OCI-LY1 (cell line): ENCODE data around the gene ITGB7.

Experiments
- H2AFZ ChIP-seq: fragments of 200-600 bp; sonication (generic), shearing (Covaris generic); 2 replicates; pipeline ENCODE4 v1.6.0; 2014; ENCODE audit warnings: antibody characterized with exemption, mild to moderate bottlenecking, low read length
- H3F3A ChIP-seq: fragments of 200-600 bp; sonication (generic), shearing (Covaris generic); 2 replicates; pipeline ENCODE4 v1.6.0; 2014; ENCODE audit warnings: mild to moderate bottlenecking, antibody characterized with exemption, low read length, moderate library complexity; ENCODE audit not compliant: insufficient read depth
- H3K27ac ChIP-seq: fragments of 200-600 bp; sonication (generic); 2 replicates; pipeline ENCODE4 v1.5.1; 2014; ENCODE audit warnings: low read length, mixed run types, mild to moderate bottlenecking, low read depth; ENCODE audit not compliant: poor library complexity, severe bottlenecking
- H3K27me3 ChIP-seq: fragments of 200-600 bp; sonication (generic); 2 replicates; pipeline ENCODE4 v1.6.0; 2014; ENCODE audit warnings: antibody characterized with exemption, mild to moderate bottlenecking, low read length, moderate library complexity; ENCODE audit not compliant: insufficient read depth
- H3K36me3 ChIP-seq: fragments of 200-600 bp; sonication (generic); 2 replicates; pipeline ENCODE4 v1.6.1; 2014; ENCODE audit warnings: mild to moderate bottlenecking, antibody characterized with exemption, low read length, moderate library complexity, mixed read lengths; ENCODE audit not compliant: insufficient read depth
- H3K4me1 ChIP-seq: fragments of 200-600 bp; sonication (generic); 2 replicates; pipeline ENCODE4 v1.5.1; 2014; ENCODE audit warnings: mild to moderate bottlenecking, low read length, moderate library complexity; ENCODE audit not compliant: insufficient read depth, severe bottlenecking
- H3K4me2 ChIP-seq: fragments of 200-600 bp; sonication (generic), shearing (Covaris generic); 2 replicates; pipeline ENCODE4 v1.6.1; 2014; ENCODE audit warnings: low read length
- H3K4me3 ChIP-seq: fragments of 200-600 bp; sonication (generic); 2 replicates; pipeline ENCODE4 v1.5.1; 2014; ENCODE audit warnings: low read length, low read depth, mild to moderate bottlenecking, mixed read lengths; ENCODE audit not compliant: poor library complexity, severe bottlenecking
- H3K79me2 ChIP-seq: fragments of 200-600 bp; shearing (Covaris generic); 2 replicates; pipeline ENCODE4 v1.6.1; 2016; ENCODE audit warnings: mixed run types, low read length, mixed read lengths; ENCODE audit not compliant: insufficient read depth
- H3K9ac ChIP-seq: fragments of 200-600 bp; sonication (generic), shearing (Covaris generic); 2 replicates; pipeline ENCODE4 v1.6.1; 2014; ENCODE audit warnings: mild to moderate bottlenecking, low read length, mixed read lengths
- H3K9me2 ChIP-seq: fragments of 200-600 bp; sonication (generic), shearing (Covaris generic); 2 replicates; pipeline ENCODE4 v1.6.1; 2014; ENCODE audit warnings: low read depth, mild to moderate bottlenecking, low read length, mixed read lengths
- H3K9me3 ChIP-seq: fragments of 200-600 bp; shearing (Covaris generic); 2 replicates; pipeline ENCODE4 v1.6.1; 2014; ENCODE audit warnings: low read length, mixed read lengths
- H4K20me1 ChIP-seq: fragments of 200-600 bp; sonication (generic), shearing (Covaris generic); 2 replicates; pipeline ENCODE4 v1.6.0; 2016; ENCODE audit warnings: mild to moderate bottlenecking, low read length; ENCODE audit not compliant: insufficient read depth
- EZH2 ChIP-seq: fragments of 200-600 bp; sonication (generic), shearing (Covaris generic); IDR thresholded peaks from 2 replicates; pipeline ENCODE4 v1.8.0; 2017; ENCODE audit warnings: borderline replicate concordance, mixed run types, mild to moderate bottlenecking, antibody characterized with exemption, low read length, moderate library complexity, mixed read lengths
- TF ChIP-seq, protein P1 (sequence below): fragments of 200-600 bp; sonication (generic), shearing (Covaris generic); IDR thresholded peaks from 2 replicates; pipeline ENCODE4 v1.5.1; 2017; ENCODE audit warnings: mild to moderate bottlenecking, antibody characterized with exemption, low read length, moderate library complexity, mixed read lengths

The ITGB7 gene

DNA sequence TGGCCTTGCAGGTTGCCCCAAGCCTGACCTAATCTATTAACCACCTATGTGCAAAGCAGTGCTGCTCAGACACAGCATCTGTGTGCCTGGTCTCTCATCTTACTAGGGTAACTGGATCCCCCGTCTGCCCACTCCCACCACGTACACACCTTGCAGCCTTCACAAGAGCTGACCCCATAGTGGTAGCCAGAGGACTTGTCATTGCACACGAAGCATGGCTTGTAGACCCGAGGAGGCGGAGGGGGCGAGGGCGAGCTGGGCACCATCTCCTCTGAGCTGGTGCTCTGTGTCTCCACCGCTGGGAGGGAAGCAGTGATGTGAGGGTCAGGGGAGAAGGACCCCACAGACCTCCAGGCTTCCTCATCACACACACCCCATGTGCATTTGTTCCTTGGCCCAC is 8.4 kb upstream of the ITGB7 start:
- peaks cover 3% of the 10 kb centered on the region; the same call in 1 of the 2 replicates for H3K27me3 ChIP-seq
- H4K20me1 ChIP-seq: no peaks in the 10 kb centered on the region
- no peaks in the 10 kb centered on the region for H3K79me2 ChIP-seq
- H2AFZ ChIP-seq: no peak overlapping the region
- TF ChIP-seq, protein P1, sequence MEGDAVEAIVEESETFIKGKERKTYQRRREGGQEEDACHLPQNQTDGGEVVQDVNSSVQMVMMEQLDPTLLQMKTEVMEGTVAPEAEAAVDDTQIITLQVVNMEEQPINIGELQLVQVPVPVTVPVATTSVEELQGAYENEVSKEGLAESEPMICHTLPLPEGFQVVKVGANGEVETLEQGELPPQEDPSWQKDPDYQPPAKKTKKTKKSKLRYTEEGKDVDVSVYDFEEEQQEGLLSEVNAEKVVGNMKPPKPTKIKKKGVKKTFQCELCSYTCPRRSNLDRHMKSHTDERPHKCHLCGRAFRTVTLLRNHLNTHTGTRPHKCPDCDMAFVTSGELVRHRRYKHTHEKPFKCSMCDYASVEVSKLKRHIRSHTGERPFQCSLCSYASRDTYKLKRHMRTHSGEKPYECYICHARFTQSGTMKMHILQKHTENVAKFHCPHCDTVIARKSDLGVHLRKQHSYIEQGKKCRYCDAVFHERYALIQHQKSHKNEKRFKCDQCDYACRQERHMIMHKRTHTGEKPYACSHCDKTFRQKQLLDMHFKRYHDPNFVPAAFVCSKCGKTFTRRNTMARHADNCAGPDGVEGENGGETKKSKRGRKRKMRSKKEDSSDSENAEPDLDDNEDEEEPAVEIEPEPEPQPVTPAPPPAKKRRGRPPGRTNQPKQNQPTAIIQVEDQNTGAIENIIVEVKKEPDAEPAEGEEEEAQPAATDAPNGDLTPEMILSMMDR: no peak
- TF ChIP-seq EZH2: no peak
- H3K27ac ChIP-seq: no peak overlapping the region
- peaks cover 12% of the 10 kb centered on the region for H3K4me1 ChIP-seq
- H3K9me2 ChIP-seq: no peaks in the 10 kb centered on the region
- no peak overlapping the region for H3K4me2 ChIP-seq
- H3K9me3 ChIP-seq: no peaks in the 10 kb centered on the region
- no peak overlapping the region for H3K4me3 ChIP-seq
- H3F3A ChIP-seq: no peaks in the 10 kb centered on the region
- no peak overlapping the region for H3K9ac ChIP-seq
- no peaks in the 10 kb centered on the region for H3K36me3 ChIP-seq

DNA sequence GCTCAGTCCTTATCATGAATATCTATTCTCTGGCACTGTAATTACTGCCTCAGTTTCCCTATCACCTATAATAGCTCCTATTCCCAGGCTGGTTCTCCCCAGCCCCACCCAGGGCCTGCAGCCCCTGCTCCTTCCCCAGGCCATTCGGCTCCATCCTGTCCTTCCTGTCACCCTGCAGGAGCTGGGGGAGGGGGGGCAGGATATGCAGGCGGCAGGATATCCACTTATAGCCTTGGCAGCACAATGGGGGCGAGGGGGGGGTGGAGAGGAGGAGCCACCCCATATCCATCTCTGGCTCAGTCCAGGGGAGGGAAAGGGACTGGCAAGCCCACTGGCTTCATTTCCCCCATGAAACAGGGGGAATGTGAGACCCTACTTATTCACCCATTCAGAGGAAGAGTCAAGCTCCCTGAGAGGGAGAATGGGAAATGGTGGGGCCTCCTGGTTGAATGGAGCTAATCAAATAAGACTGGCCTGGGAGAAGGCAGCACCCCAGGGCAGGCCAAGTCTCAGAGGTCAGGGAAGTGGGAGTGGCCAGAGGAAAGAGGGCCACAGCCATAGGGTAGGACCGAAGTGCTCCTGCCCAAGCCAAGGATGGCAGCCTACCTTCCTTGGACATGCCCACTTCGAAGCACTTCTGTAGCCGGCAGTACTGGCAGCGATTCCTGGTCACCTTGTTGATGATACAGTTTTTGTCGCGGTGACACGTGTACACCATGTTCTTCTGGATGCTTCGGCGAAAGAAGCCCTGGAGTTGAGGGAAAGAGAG is 7.8 kb upstream of the ITGB7 start:
- no peaks in the 10 kb centered on the region for H3K79me2 ChIP-seq
- H3K9me3 ChIP-seq: no peaks in the 10 kb centered on the region
- no peak overlapping the region for H3K27ac ChIP-seq
- peaks cover 6% of the 10 kb centered on the region for H3K4me1 ChIP-seq
- no peak overlapping the region for H3K9ac ChIP-seq
- H3F3A ChIP-seq: no peaks in the 10 kb centered on the region
- no peaks in the 10 kb centered on the region for H3K36me3 ChIP-seq
- TF ChIP-seq EZH2: no peak
- TF ChIP-seq, protein P1: no peak
- peaks cover 3% of the 10 kb centered on the region; the same call in 1 of the 2 replicates for H3K27me3 ChIP-seq
- no peaks in the 10 kb centered on the region for H3K9me2 ChIP-seq
- no peak overlapping the region for H3K4me2 ChIP-seq
- H4K20me1 ChIP-seq: no peaks in the 10 kb centered on the region
- H2AFZ ChIP-seq: no peak overlapping the region
- H3K4me3 ChIP-seq: no peak overlapping the region

DNA sequence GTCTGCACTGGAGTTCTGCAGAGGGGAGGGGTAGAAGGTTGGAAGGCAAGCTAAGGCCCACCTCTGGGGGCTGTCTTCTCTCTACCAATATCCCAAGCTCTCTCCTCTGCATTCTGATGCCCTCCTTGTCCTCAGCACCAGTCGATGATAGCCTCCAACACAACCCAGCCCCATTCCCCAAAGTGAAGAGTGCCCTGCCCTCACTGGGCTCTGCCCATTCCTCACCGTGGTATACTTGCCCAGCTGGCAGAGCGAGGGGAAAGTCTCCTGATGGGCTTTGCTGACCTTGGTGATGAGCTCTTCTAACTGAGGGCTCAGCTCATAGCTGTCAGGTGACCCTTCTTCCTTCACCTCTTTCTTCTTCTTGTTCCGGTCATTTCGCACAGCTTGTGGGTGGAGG is 7.2 kb upstream of the ITGB7 start:
- peaks cover 4% of the 10 kb centered on the region for H3K4me1 ChIP-seq
- no peaks in the 10 kb centered on the region for H4K20me1 ChIP-seq
- H3K9me3 ChIP-seq: no peaks in the 10 kb centered on the region
- H3K79me2 ChIP-seq: no peaks in the 10 kb centered on the region
- H3K9me2 ChIP-seq: no peaks in the 10 kb centered on the region
- H3K36me3 ChIP-seq: no peaks in the 10 kb centered on the region
- peaks cover 3% of the 10 kb centered on the region; the same call in 1 of the 2 replicates for H3K27me3 ChIP-seq
- H2AFZ ChIP-seq: no peak overlapping the region
- no peak overlapping the region for H3K4me3 ChIP-seq
- H3K4me2 ChIP-seq: no peak overlapping the region
- H3K9ac ChIP-seq: no peak overlapping the region
- H3F3A ChIP-seq: no peaks in the 10 kb centered on the region
- TF ChIP-seq, protein P1: no peak
- H3K27ac ChIP-seq: no peak overlapping the region
